ENCODE measurements around the gene GNAL.
"Not testable (repeated sequence)": the region's sequence is repeated elsewhere in the genome, so short reads cannot be mapped to it uniquely, and the experiment has no call there.

Gene GNAL

DNA sequence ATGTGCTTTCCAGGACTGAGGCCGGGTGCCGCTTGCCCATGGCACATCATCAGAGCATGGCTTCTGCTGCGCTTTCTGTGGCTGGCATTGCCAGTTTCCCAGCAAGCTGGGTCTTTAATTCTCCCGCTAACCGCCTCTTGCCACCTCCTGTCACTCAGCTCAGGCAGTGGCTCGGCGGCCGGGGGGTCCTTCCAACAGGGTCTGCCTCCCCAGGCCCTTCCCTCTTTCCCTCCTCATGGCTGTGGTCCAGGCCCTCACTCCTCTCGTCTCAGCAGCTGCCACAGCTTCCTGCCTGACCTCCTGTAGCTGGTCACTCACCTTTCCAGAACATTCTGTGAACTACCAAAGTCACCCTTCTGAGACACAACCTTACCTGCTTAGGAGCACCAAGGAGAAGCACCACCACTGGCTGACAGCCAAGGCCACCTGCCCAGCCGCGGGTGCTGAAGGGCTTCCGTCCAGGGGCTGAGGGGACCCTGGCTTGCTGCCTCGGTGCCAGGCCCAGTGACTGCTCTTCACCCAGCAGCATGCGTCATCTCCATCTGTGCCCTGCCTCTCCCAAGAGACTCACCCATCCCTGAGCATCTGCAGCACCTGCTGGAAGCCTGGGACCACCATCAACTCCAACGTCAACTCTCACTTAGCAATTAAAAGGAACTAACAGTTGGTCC is 184.7 kb downstream of the GNAL start:
- no peak for DNase-seq (ENCODE audit: low read depth in 2 of 2)

DNA sequence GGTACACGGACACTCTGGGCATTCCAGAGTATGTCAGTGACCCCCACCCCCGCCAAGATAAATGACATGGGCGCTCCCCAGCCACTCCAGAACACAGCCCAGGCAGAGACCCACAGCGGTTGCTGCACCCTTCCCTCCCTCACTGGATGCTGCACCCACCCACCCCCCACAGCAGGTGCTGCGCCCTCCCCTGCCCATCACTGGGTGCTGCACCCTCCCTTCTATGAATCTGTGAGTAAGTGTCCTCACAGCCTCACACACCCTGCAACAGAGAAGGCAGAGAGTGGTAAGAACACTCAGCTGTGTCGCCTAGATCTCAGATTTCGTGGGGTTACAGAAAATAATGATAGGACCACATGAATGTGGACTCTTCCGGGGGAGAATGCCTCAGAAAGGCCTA is 185.6 kb downstream of the GNAL start:
- DNase-seq (ENCODE audit: low read depth in 2 of 2): no peak

DNA sequence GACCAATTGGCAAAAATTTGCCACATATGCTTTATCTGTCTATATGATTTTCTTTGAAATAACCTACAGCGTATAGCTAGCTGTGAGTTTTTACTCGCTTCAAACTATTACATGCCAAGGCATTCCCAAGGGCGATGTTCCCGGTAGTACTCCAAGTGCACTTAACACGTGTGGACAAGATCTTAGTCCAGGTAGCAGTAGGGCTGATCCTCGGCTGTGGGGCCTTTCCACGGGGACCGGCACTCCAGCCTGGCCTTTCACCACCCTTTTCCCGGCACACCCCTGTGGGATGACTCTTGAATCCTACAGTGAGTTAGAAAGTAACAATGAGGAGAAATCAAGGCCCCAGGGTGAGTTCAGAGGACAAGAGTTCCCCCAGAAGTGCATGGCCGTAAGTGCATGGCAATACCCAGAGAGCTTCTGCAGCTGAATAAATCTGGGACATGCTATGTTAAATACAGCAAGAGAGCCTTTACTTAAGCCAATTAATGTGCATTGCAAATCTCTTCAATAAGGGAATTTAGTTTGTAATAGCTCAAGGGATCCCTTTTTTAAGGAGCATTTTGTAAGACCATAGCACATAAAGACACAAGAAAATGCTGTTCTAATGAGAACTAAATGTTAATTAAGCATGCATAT is 188.6 kb downstream of the GNAL start:
- DNase-seq (ENCODE audit: low read depth in 2 of 2): no peak

DNA sequence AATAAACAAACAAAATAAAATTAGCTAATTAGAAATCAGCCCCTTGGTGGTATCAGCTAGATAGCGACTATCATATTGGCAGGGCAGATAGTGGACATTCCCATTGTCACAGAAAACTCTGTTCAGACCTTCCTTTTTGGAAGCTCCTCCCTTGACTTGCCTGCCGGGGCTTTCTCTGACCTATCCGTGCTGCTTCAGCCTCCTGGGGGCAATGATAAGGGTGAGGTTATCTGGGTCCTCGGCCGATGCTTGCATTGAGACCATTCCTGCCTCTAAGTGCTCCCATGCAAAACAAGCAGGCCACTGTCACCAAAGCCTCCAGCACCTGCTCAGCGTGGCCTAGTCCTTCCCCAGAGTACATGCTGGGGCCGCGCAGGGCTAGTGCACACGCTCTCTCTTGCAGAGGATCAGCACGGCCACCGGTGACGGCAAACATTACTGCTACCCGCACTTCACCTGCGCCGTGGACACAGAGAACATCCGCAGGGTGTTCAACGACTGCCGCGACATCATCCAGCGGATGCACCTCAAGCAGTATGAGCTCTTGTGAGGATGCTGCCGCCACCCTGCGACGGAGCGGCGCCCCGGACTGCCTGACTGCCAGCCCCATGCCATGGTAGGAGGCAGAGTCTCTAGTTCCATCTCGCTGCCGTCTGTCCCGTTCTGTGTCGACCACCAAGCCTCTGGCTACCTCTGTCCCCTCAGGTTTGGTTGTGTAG is 191.7 kb downstream of the GNAL start:
- no peak for DNase-seq (ENCODE audit: low read depth in 2 of 2)

DNA sequence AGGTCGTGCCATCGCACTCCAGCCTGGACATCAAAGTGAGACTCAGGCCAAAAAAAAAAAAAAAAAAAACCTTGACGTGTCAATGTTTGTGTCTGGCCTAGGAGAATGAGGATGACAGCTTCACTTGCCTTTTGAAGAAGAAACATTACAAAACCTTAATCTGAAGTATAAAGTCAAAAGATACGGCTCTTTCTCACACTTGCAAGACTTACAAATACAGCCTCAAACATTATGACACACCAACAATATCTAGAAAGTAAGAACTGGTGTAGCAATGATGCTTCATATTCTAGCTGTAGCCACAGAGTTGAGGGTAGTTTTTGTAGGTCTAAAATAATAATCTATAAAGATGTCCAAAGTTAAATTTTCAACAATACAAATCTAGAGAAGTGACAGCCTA is 193.6 kb downstream of the GNAL start:
- DNase-seq (ENCODE audit: low read depth in 2 of 2): no peak

DNA sequence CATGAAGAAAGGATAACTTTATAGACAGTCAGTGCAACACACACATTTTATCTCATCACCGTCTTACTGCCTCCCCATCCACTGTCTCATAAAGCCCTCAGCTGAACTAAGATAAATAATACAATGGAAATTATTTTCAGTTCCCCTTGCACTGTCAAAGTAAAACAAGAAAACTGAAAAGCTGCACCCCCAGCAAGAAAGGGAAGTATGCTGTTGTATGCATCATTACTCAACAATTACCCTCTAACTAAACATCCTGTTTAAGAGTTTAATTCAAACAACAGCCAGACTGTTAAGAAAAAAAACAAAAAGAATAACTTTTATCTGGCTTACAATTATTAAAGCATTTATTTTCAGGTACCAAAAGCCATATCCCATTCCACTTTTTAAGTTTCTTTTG is 194.1 kb downstream of the GNAL start:
- DNase-seq (ENCODE audit: low read depth in 2 of 2): no peak

DNA sequence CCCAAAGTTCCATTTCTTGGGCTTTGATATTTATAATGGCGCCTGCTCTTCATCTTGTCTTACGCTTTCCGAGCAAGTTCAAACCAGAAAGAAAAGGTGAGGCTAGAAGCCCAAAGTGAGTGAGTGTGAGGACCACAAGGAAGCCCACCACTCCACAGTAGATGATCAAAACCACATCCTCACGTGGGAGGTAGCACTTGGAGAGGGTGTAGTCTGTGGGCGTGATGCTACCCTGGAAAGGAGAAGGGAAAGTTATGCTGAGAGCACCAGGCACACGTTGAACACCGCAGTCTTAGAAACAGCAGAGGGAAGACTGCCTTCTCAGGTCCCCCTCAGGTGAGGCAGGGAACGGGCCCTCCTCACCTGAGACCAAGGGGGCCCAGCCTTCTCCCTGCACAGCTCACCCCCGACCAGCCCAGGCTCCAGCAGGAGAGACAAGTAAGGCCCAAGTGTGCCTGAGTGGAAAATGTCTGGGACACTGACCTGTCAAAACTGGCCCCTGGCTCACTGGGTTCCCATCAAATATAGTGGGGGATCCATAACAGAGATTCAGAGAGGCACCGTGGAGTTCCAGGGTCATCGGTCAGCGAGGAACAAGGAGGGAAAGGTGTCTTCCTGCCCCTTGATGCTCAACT is 195.4 kb downstream of the GNAL start:
- DNase-seq (ENCODE audit: low read depth in 2 of 2): no peak

DNA sequence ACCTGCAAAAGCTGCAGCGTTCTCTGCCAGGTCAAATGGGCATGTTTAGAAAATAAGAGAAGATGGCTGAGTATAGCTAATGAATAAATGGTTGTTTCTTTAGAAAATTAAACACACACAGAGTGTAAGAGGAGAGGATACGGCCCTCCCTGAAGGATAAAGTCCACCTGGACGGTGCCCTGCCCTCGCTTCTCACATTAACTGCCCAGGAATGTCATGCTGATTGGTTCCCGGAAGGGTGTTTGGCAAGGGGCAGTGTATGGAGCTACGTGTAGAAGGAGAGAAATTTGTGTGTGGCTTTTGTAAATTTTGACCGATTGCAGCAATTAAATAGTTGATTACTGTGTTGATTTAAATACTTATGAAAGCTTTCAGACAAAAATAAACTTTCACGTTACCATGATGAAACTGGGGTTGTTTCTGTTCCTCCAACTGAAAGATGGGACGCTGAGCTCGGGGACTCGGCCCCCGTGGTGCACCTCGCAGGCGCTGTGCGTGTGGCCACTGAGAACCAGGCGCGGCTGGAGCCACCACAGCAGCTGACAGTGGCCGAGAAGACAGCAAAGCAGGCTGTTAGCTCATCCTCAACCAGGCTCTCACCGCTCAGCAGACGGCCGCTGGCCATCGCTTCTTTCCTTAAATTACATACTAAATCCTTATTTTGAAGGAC is 196.3 kb downstream of the GNAL start:
- no peak for DNase-seq (ENCODE audit: low read depth in 2 of 2)

DNA sequence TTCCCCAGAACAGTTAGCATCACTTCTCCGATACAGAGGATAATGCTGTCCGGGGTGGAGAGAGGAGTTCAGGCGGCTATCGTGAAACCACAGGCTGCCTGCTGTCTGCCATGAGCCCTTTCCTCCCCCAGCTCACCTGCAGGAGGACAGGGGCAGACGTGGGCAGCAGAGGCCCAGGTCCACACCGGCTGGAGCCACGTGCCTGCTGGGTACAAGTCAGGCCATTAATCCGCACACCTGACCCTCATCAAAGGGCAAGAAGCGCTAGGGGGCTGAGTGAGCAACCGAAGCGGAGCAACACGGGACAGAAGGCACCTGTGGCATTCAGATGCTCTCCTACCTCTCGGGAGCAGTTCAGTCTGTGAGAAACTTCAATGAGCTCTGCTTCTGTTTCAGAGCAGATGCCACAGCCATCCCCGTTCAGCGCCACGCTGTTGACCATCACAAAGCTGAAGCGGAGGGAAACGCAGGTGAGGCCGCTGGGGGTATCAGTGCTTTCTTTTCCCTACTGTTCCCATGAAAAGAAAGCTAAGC is 197.6 kb downstream of the GNAL start:
- DNase-seq (ENCODE audit: low read depth in 2 of 2): no peak

DNA sequence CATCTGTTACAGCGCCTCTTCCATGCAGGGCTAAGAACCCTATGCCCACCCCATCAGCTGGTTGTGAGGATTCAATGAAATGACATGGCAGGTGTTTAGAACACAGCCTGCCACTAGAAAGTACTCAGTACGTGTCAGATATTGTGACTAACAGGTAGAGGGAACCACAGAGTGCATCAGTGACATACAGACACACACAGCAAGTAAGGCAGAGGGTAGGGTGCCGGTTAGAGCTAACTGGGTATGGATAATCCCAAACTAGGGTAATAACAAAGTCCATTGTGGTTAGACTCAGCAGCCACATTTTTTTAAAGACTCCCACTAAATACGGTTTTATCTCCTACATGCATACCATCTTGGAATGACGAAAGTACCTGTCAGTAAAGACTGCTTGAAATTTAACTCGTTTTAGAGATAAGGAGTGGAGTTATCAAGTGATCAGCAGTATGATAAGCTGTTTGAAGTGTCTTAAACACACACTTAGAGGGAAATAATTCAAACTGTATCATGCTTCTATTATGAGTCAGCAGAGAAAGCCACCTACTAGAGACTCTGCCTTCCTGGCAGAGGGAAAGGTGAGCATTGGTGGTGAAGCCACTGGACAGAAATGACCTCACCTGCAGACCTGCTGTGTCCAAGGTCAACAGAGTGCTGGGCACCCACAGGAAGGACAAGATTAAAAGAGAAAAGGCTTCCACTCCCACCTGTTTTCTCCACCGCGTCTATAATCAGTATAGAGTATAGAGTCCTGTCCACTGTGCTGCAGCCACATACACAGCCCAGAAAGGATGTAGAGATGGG is 198.5 kb downstream of the GNAL start:
- no peak for DNase-seq (ENCODE audit: low read depth in 2 of 2)

DNA sequence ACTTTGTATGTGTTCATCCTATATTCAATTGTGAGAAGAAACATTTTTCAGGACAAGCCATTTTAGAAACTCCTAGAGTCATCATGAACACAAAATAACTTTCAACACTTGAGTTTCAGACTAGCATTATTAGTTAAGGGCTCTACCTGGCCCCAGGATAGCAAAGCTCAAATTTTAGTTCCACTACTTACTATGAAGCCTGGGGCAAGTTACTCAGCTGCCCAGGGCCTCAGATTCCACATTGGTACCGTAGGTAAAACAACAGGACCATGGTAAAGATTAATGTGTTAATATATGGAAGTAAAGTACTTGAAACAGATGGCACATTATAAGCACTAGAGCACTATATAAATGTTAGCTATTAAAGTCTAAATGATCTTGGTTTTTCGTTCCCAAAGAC is 199.7 kb downstream of the GNAL start:
- no peak for DNase-seq (ENCODE audit: low read depth in 2 of 2)

DNA sequence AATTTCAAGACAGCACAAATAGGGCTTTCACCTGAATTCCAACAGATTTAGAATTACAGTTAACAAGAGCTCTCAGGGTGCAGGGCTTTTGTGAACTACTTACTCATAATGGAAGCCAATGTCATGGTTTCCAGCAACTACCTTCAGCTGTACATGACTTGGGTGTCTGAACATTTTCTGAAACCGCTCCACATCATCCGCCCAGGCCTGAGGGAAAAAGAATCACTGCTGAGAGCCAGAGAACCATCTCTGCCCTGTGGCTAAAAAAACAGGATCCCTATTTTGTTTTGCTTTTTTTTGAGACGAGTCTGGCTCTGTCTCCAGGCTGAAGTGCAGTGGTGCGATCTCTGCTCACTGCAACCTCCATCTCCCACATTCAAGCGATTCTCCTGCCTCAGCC is 200.2 kb downstream of the GNAL start:
- DNase-seq (ENCODE audit: low read depth in 2 of 2): no peak

DNA sequence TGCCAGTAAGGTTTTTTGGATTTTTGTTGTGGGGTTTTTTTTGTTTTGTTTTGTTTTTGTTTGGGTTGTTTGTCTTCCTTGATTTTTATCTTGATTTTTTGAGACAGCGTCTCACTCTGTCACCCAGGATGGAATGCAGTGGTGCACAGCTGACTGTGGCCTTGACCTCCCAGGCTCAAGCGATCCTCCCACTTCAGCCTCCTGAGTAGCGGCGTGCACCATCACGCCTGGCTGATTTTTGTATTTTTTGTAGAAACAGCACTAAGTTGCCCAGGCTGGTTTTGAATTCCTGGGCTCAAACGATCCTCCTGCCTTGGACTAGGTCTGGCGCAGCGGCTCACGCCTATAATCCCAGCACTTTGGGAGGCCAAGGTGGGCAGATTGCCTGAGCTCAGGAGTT is 202.7 kb downstream of the GNAL start:
- DNase-seq (ENCODE audit: low read depth in 2 of 2): no peak

DNA sequence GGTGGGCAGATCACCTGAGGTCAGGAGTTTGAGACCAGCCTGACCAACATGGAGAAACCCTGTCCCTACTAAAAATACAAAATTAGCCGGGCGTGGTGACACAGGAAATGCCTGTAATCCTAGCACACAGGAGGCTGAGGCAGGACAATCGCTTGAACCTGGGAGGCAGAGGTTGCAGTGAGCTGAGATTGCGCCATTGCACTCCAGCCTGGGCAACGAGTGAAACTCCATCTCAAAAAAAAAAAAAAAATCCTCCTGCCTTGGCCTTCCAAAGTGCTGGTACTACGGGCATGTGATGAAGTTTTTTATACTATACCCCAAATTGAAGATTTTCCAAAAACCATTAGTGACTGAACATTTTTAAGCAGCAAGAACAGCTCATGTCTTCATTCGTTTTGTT is 203.4 kb downstream of the GNAL start:
- DNase-seq (ENCODE audit: low read depth in 2 of 2): not testable (repeated sequence)

DNA sequence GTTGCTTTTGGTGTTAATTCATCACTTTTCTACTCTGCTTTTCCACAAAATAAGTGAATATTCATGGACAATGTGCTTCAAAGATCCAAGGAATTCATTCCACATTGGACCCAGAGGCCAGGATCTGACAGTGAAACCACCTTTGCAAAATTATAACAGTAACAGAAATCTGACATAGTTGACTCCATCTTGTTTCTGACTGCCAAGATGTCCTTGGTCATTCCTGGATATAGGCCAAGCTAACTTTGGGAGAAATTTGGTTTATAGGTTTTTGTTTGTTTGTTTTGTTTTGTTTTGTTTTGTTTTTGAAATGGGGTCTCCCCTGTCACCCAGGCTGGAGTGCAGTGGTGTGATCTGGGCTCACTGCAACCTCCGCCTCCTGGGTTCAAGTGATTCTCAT is 208.7 kb downstream of the GNAL start:
- DNase-seq (ENCODE audit: low read depth in 2 of 2): no peak

DNA sequence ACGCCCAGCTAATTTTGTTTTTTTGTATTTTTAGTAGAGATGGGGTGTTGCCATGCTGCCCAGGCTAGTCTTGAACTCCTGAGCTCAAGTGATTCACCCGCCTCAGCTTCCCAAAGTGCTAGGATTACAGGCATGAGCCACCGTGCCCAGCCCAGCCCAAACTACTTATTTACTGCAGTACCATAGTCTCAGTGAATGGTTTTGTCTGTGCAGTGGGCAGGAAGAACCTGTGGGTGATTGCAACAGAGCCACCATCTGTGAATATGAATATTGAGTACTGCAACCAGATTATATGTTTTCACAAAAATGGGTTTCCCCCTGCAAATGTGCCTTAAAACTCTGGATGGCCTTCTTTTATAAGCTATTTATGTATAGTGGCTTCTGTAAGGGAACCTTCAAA is 210.0 kb downstream of the GNAL start:
- DNase-seq (ENCODE audit: low read depth in 2 of 2): no peak

DNA sequence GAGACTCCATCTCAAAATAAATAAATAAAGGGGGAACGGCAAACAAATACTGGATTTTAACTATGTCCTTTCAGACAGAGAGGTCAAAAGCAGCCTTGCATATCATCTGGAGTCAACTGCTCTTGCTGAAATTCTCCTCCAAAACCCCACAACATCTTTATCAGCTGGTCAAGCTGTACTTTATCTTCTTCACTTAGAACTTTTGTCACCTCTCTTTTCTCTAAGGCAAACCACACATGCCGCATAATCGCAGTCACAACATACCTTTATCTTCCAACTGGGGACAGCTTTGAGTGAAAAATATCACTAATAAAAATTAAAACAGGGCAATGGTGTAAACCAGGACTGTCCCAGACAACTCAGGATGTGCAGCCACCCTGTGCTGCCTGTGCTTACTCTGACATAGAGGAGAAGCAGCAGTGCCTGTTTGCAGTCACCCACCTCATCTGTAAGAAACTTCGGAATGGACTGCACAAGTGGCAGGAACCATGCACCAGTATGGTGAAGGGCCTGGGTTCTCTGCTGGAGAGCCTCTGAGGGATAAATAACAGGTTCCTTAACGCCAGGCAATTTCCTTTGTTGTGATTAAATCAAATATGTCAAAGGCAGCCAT is 212.9 kb downstream of the GNAL start:
- no peak for DNase-seq (ENCODE audit: low read depth in 2 of 2)

DNA sequence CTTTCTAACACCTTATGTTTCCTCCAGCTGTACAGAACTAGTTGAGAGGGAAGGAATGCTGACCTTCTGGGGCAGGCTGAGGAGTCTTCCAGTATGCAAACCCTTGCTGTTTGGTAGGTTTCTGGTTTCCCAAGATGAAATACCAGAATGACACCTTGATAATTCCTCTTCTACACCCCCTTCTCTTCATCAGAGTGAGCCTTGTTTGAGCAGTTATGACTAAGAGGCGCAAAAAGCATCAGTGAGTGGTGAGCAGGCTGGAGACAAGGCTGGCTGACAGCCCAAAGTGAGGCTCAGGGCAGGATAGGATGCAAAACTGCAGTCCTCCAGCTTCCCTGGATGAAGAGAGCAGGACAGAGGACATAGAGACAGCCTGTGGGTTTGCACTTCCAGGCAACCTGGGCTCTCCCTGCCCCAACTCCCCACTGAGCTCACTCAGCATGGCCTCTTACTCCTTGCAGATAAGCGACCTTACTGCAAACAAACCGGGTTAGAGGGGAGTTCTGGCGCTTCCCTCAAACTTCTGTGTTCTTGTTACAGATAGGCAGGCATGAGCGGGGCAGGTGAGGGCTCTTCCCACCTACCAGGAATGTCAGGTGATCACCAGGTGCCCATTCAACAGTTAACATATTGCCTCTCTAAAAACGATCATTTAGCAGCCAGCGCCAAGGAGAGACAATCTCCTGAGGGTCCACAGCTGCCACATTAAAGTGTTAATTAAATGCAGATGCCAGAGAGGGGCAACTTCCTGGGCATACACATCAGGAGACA is 213.6 kb downstream of the GNAL start:
- no peak for DNase-seq (ENCODE audit: low read depth in 2 of 2)

DNA sequence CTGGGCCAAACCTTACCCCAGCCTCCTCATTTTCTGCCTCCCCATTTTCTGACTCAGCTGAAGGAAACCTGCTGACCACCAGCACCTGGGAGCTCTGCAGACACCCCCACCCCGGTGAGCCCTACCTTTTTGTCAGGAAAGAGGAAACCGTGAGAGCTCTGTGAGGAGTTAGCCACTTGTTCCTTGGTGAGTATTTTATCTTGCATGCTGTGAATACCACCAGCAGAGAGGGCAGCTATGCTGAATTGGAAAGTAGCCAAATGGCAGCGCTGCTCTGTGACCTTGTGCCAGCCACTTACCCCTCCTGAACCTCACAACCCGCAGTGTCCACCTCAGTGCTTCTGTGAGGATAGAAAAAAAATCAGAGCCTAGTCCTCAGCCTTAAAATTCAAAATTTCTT is 216.5 kb downstream of the GNAL start:
- no peak for DNase-seq (ENCODE audit: low read depth in 2 of 2)

DNA sequence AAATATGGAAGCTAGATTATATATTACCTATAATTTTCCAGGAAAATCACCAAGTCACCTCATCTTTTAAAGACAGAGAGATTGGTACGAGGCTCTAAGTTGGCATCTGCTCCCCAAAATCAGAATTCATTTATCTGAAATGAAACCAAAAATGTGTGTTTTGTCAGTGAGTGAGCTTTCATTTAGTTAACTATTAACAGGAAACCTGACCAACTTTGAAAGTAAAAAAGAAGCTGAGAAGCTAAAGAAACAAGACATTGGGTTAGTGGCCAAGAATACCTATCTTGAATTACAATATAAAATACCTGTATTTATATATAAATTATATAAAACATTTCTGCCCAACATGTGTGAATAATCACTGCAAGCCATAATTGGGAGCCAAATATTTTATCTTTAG is 217.1 kb downstream of the GNAL start:
- no peak for DNase-seq (ENCODE audit: low read depth in 2 of 2)

Measured in stimulated activated CD8-positive, alpha-beta memory T cell treated with anti-CD3 and anti-CD28 coated beads, Interleukin-2, amount 100 ng/mL, for 1 hour (primary cell).